Measurements from ENCODE around the gene FBLN1.
"Not testable (repeated sequence)": the region's sequence is repeated elsewhere in the genome, so short reads cannot be mapped to it uniquely, and the experiment has no call there.

The FBLN1 gene

DNA sequence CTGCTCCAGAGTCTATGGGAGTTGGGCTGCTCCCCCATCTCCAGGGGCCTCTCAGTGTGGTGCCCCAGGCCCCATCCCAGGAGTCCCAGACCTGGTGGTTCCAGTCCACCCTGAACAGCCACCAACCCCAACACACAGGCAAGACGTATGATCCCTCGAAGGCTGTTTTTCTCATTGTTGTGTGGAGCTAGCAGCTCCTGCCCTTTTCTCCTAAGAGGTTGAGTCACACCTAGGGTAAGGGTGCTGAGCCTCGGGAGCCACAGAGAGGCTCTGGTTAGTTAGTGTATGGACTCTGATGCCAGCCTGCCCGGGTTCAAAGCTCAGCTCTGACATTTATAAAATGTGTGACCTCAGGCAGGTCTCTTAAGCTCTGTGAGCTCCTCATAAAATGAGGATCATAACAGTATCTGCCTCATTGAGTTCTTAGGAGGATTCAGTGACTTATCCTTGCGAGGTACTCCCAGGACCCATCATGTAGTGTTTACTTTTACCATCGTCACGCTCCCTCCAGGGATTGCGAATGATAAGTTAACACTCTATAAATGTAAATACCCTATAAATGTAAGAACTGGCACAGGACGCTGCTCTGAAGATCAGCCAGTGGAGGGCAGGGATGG lies 47.2 kb downstream of the FBLN1 start:
- DNase-seq: no peak

DNA sequence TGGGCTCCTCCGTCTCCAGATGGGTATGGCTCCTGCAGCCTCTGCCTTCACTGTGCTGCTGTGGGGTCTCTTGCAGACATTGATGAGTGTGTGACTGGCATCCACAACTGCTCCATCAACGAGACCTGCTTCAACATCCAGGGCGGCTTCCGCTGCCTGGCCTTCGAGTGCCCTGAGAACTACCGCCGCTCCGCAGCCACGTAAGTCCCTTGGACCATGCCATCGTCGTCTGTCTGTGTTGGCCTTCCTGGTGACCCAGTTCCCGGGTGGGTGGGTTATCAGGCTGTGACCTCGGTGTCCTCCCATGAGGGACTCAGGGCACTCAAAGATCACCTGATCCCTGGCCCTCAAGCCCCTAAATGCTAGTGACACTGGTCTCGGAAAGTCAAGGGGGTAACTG lies 47.7 kb downstream of the FBLN1 start:
- DNase-seq: no peak

DNA sequence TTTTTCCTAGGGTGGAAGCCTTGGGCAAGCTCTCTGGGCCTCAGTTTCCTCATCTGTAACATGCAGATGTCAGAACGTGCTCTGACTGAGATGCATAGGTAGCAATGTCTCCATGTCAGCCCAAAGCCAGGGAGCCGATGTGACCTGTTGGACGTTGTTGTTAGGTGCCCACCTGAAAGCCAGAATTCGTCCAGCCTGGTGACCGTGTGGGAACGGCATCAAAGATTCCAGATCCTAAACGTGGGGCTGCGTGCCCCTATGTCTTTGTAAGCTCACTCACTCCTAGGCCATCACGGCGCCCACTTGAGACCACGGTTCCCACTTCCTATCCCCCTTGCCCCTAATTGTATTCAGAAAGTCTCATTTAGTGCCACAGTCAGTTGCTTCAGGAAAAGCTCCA lies 48.2 kb downstream of the FBLN1 start:
- DNase-seq: no peak

- DNase-seq: no peak
These were observed 48.8 kb downstream of the FBLN1 start for GRCh38 chr22:45551310-45552016.

GRCh38 chr22:45552017-45552411 lies 49.3 kb downstream of the FBLN1 start:
- no peak for DNase-seq

DNA sequence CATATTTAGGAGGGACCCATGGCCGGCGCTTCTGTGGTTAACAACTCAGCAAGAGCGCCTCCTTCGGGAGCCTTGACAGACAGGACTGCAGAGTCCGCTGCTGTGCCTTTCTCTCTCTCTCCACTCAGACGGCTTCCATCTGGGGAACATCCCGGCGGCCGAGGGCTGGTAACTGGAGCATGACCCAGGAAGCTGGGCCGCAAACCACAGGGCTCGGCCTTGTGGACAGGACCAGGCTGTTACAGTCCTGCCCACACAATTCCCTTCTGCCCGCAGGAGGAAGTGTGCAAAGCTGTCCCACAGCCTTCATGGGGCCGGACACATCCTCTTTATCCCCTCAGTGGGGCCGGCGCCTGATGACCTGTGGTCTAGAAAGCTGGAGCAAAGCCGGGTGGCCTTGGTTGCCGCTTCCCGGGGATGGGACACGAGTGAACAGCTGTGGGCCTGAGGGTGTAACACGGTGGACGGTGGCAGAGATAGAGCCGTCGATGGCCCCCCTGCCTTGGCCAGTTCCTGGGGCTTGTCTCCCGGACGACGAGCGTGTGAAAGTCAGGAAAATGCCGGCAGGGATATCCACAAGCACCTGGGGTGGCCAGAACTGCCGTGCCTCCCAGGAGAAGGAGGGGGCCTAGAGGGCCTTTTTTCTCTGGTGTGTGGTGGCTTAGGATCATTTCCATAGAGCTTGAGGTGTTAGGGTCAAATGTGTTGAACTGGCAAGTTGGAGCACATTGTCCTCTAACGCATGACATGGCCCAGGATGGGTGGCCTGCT lies 50.1 kb downstream of the FBLN1 start:
- no peak for DNase-seq

- peak; percentile 9 for DNase-seq
These were observed 50.8 kb downstream of the FBLN1 start for GRCh38 chr22:45553351-45554039.

DNA sequence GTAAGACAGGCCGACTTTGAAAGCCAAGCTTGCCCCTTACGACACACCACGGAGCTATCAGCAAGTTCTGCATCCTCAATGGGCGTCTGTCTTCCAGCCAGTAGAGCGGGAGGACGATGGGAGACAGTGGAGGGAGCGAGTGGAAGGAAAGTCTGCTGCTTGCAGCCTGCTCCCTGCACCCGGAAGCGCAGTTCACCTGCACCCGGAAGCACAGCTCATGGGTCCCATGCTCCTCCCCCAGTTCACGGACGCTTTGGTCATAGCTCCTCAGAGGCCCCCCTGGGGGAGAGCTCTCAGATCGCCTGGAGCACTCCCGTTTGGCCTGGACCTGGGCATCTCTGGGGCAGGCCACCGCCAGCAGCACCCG lies 51.3 kb downstream of the FBLN1 start:
- no peak for DNase-seq

DNA sequence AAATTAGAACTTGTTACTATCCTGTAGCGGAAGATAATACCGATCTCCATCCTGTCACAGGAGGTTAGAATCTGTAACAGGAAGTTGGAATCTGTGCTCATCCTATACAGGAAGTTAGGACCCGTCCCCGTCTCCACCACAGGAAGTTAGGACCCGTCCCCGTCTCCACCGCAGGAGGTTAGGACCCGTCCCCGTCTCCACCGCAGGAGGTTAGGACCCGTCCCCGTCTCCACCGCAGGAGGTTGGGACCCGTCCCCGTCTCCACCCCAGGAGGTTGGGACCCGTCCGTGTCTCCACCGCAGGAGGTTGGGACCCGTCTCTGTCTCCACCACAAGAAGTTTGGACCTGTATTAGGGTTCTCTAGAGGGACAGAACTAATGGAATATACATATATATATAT lies 52.2 kb downstream of the FBLN1 start:
- no peak for DNase-seq

- not testable (repeated sequence) for DNase-seq
These were observed 55.2 kb downstream of the FBLN1 start for GRCh38 chr22:45557926-45558325.

- not testable (repeated sequence) for DNase-seq
These were observed 57.4 kb downstream of the FBLN1 start for GRCh38 chr22:45560092-45560491.

DNA sequence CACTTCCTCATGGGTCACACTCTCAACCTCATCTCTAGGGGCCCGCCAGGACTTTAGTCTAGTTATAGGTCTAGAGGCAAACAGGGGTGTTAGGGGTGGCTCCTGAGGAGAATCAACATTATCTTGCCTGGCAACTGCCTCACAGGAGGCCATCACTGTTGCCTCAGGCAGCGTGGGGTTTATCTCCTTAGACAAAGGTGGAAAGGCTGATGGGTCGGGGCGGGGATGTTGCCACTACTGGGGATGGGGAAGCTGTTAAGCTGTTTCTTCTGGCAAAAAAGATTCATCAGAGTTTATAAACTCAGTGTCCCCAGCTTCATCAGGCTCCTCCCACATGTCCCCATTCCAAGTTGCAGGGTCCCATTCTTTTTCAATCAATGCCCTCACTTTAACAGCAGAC lies 58.1 kb downstream of the FBLN1 start:
- DNase-seq: not testable (repeated sequence)

- no peak for DNase-seq
These were observed 59.4 kb downstream of the FBLN1 start for GRCh38 chr22:45562102-45562501.

DNA sequence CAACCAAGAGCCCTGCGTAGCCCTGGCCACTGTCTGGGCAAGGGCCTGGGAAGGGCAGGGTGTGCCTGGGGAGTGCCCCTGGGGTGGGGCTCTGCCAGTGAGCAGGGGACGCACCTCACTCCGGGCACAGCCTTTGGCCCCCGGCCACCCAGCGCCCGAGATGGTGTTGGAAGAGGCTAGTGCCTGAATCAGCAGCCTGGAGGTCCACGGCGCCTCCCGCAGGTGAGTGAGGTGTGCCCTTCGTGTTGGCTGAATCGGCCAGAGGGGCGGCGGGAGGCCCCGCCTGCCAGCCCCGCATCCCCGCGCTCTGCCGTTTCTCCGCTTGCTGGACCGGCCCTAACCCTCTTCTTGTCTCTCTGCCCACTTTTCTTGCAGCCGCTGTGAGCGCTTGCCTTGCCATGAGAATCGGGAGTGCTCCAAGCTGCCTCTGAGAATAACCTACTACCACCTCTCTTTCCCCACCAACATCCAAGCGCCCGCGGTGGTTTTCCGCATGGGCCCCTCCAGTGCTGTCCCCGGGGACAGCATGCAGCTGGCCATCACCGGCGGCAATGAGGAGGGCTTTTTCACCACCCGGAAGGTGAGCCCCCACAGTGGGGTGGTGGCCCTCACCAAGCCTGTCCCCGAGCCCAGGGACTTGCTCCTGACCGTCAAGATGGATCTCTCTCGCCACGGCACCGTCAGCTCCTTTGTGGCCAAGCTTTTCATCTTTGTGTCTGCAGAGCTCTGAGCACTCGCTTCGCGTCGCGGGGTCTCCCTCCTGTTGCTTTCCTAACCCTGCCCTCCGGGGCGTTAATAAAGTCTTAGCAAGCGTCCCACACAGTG lies 60.1 kb downstream of the FBLN1 start:
- no peak for DNase-seq

DNA sequence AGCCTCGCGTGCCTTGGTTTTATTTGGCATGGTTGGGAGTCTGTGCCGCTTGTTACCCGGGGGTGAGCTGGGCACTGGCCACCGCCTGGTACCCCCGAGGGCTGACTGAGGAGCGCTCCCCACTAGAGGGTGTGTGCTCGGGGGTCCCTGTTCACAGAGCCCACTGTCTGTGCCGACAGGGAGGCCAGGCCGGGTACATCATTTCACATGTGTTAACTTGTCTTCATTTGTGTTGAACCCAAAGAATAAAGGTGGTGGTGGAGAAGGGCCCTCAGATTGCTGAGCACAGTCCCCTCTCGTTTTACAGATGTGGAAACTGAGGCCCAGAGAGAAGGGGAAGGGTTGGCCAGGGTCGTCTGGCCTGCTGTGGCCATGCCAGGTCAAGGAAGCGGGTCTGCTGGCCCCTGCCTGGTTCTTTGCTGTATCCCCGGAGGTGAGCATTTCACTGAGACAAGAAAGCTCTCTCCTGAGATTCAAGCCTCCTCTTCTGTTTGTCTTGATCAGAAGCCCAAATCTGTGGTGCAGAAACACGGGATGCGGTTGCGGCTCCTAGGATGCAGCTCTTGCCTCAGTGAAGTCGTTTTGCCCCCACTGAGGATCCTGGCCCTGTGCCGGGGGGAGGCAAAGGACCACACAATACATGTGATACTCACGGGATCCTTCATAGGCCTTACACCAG lies 60.8 kb downstream of the FBLN1 start:
- DNase-seq: no peak

- DNase-seq: no peak
These were observed 61.8 kb downstream of the FBLN1 start for GRCh38 chr22:45564349-45565030.

DNA sequence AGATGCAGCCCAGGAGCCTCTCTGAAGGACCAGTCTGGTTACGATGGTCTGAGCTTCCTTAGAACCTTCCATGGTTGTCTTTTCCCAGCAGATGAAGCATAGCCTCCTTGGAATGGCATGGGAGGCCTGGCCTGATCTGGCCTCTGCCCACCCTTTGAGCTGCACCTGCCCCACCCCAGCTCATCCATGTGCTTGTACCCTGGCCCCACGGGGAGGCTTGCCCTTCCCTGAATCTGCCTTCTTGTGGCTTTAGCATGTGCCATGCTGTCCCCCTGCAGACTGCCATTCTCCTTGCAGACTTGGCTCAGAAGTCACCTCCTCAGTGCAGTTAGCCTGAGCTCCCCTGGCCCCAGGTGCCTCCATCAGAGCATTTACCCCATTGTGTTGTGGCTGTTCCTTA lies 62.5 kb downstream of the FBLN1 start:
- DNase-seq: no peak

DNA sequence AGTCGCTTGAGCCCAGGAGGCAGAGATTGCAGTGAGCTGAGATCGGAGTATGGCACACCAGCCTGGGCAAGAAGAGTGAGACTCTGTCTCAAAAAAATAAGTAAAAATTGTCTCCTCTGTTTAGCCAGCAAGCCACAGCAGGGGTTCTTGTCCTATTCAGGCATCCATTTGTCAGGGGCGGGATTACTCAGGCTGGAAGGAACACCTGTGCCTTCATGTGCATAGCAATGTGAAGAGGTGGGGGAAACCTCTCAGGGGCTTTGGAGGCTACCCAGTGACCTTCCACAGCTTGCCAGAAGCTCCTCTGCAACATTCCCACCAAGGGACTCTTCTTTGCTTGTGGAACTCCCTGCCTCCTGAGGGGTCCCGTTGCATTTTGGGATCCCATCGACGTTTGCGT lies 63.3 kb downstream of the FBLN1 start:
- no peak for DNase-seq

GRCh38 chr22:45568213-45568612 lies 65.5 kb downstream of the FBLN1 start:
- DNase-seq: no peak

DNA sequence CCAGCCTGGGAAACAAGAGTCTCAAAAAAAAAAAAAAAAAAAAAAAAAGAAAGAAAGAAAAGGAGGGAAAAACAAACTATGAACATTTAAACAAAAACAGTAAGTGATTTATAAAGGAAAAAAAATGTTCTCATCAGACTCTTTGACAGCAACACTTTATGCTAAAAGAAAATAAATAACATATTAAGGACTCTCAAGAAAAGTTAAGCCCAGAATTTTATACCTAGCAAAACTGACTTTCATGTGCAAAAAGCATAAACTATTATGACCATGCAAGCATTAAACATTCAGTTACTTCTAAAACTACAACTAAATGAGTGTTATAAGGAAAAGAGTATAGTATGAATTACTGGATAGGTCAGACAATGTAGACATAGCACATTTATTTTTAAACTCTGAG lies 68.4 kb downstream of the FBLN1 start:
- DNase-seq: no peak

DNA sequence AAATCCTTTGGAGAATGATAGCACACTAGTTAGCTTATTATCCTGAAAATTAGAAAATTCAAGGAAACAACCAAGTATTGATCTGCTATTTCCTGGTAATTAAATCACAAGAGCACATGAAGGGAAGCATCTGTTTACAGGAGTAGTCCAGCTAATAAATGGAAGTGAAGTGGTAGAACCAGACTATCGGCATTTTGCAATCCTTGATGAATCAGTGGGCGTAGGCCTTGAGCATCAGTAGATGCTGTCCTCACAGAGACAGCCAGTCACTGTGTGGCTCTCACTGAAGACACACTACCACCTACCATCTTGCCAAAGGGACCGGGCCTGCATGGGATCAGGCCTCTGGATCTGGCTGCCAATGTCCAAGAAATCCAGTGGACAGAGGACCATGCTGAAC lies 69.8 kb downstream of the FBLN1 start:
- no peak for DNase-seq
